H1 (cell line): Measurements from ENCODE around the gene TMEM178B. TPM values are rescaled to one million over a fixed set of nuclear protein-coding genes. Genes with fewer than 3 reads are reported as not detected.

Experiments
- CHD1 ChIP-seq: IDR thresholded peaks from 2 replicates; pipeline ENCODE4 v1.6.1; 2012; ENCODE audit warnings: low read depth, low read length, improper control_type of control experiment
- JUN ChIP-seq: IDR thresholded peaks from 2 replicates; pipeline ENCODE4 v1.6.1; 2011; ENCODE audit warnings: low read depth, mild to moderate bottlenecking, improper control_type of control experiment, low read length
- KDM4A ChIP-seq: IDR thresholded peaks from one replicate; pipeline ENCODE4 v1.7.1; 2012; ENCODE audit warnings: low read depth, mild to moderate bottlenecking, moderate library complexity, low read length, inconsistent platforms; ENCODE audit not compliant: severe bottlenecking
- POLR2A ChIP-seq, 2 experiments: IDR thresholded peaks; 1 replicate in 1 of 2; 2 replicates in 1 of 2; pipeline ENCODE4 v1.6.1; 2011; ENCODE audit warnings: low read depth in 2 of 2, low read length in 2 of 2, mild to moderate bottlenecking in 2 of 2; ENCODE audit errors: control extremely low read depth in 1 of 2
- RBBP5 ChIP-seq: IDR thresholded peaks from 2 replicates; pipeline ENCODE4 v1.7.1; 2012; ENCODE audit warnings: low read depth, mild to moderate bottlenecking, inconsistent platforms, low read length, moderate library complexity, borderline replicate concordance
- SAP30 ChIP-seq: fragments of 300-600 bp; sonication (generic); IDR thresholded peaks from 2 replicates; pipeline ENCODE4 v1.7.1; 2012; ENCODE audit warnings: low read length, moderate library complexity, mild to moderate bottlenecking, inconsistent platforms; ENCODE audit not compliant: insufficient read depth, insufficient replicate concordance
- TCF12 ChIP-seq: IDR thresholded peaks from 2 replicates; pipeline ENCODE4 v1.6.1; 2011; ENCODE audit warnings: low read depth, mild to moderate bottlenecking, low read length
- polyA plus RNA-seq, 7 experiments: library from polyadenylated mRNA; depleted of rRNA in 3 of 7; stranded (reverse) in 5 of 7; unstranded in 2 of 7; fragments of >200 nt in 5 of 7; fragments of 200-250 nt in 2 of 7; gene quantifications; 1 replicate in 5 of 7; 2 replicates in 1 of 7; 4 replicates in 1 of 7; pipeline versions ENCODE4 v1.2.1 to v1.2.3, GENCODE V29; 2011 to 2013; ENCODE audit warnings: missing spikeins in 2 of 7, mixed read lengths in 2 of 7
- total RNA-seq: library from RNA; stranded (reverse); fragmentation: NEBNext Ultra II Directional; extraction: Animal tissue kit (Norgen Biotek cat#: 25700); gene quantifications from 2 replicates; pipeline ENCODE4 v1.2.1, GENCODE V29; 2021

Gene TMEM178B
- total and polyA plus RNA-seq, 2 of the 8 experiments (the other 6 are each of a cell fraction or from before 2014, with no cell fraction given) = 5.3 to 18.1 TPM

DNA sequence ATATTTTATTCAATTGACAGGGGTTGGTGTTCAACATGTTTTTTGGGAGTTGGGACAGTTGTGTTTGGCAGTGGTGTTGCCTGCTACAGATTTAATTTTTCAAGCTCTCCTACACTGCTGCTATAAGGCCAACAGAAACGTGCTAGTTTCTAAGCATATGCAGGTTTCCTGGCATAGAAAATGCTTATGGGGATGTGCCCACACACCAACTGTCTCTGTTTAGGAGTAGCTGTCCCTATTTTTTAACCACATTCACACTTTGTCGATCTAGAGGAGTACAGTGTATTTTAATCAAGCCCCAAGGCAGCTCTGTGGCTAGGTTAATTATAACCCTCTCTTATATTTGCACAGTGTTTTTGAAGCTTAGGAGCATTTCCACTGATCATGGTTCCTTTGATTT, 28.6 kb downstream of the TMEM178B start (continued):
- TF ChIP-seq RBBP5 (no peak), KDM4A (no peak), CHD1 (no peak), TCF12 (no peak), POLR2A (IDR thresholded peaks at IDR 0.05; ENCODE audit: control extremely low read depth in 1 of 2, low read depth in 2 of 2, low read length in 2 of 2) (no peak), SAP30 (no peak), JUN (no peak)
